ENCODE measurements around the gene USP17L19.
"Not testable (repeated sequence)": the region's sequence is repeated elsewhere in the genome, so short reads cannot be mapped to it uniquely, and the experiment has no call there.

Gene USP17L19, protein sequence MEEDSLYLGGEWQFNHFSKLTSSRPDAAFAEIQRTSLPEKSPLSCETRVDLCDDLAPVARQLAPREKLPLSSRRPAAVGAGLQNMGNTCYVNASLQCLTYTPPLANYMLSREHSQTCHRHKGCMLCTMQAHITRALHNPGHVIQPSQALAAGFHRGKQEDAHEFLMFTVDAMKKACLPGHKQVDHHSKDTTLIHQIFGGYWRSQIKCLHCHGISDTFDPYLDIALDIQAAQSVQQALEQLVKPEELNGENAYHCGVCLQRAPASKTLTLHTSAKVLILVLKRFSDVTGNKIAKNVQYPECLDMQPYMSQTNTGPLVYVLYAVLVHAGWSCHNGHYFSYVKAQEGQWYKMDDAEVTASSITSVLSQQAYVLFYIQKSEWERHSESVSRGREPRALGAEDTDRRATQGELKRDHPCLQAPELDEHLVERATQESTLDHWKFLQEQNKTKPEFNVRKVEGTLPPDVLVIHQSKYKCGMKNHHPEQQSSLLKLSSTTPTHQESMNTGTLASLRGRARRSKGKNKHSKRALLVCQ

DNA sequence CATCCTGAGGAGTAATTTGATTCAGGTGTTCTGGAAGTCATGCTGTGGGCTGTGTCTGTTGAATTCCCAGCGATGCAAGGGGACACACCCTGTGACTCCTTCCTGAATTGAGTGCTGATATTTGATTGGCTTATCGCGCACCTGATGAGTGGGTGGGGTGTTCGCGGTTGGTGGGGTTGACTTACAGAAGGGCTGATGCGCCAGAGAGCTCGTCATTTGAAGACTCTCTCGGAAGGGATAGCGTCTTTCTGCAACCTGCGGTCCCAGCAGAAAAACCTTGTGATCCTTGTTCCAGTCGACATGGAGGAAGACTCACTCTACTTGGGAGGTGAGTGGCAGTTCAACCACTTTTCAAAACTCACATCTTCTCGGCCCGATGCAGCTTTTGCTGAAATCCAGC is at the start of gene USP17L19:
Gene USP17L19 (plus strand): TSS at position 301 of the 400 bp plus-strand sequence. CDS start 0 bp downstream, at position 301.
- not testable (repeated sequence) for H3K9ac ChIP-seq (ENCODE audit: low read length in 5 of 5); H3K4me1 ChIP-seq (ENCODE audit: control insufficient read depth in 5 of 5, insufficient read depth in 5 of 5, low read length in 5 of 5); H3K9me3 ChIP-seq (ENCODE audit: control insufficient read depth in 5 of 5, low read length in 5 of 5); H3K36me3 ChIP-seq (ENCODE audit: control insufficient read depth in 5 of 5, insufficient read depth in 5 of 5, low read length in 5 of 5); H3K27me3 ChIP-seq (ENCODE audit: control insufficient read depth in 5 of 5, insufficient read depth in 4 of 5, low read length in 5 of 5); H3K4me3 ChIP-seq (ENCODE audit: low read depth in 1 of 5, low read length in 5 of 5); H3K27ac ChIP-seq (ENCODE audit: low read depth, low read length)

DNA sequence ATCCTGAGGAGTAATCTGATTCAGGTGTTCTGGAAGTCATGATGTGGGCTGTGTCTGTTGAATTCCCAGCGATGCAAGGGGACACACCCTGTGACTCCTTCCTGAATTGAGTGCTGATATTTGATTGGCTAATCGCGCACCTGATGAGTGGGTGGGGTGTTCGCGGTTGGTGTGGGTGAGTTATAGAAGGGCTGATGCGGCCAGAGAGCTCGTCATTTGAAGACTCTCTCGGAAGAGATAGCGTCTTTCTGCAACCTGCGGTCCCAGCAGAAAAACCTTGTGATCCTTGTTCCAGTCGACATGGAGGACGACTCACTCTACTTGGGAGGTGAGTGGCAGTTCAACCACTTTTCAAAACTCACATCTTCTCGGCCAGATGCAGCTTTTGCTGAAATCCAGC is 42.8 kb upstream of the USP17L19 start, which contains the start of gene USP17L10:
Gene USP17L10 (plus strand): TSS at position 301 of the 400 bp plus-strand sequence. CDS start 0 bp downstream, at position 301.
- H3K36me3 ChIP-seq (ENCODE audit: control insufficient read depth in 5 of 5, insufficient read depth in 5 of 5, low read length in 5 of 5); H3K27me3 ChIP-seq (ENCODE audit: control insufficient read depth in 5 of 5, insufficient read depth in 4 of 5, low read length in 5 of 5); H3K9ac ChIP-seq (ENCODE audit: low read length in 5 of 5); H3K9me3 ChIP-seq (ENCODE audit: control insufficient read depth in 5 of 5, low read length in 5 of 5); H3K4me1 ChIP-seq (ENCODE audit: control insufficient read depth in 5 of 5, insufficient read depth in 5 of 5, low read length in 5 of 5); H3K27ac ChIP-seq (ENCODE audit: low read depth, low read length); H3K4me3 ChIP-seq (ENCODE audit: low read depth in 1 of 5, low read length in 5 of 5): not testable (repeated sequence)

DNA sequence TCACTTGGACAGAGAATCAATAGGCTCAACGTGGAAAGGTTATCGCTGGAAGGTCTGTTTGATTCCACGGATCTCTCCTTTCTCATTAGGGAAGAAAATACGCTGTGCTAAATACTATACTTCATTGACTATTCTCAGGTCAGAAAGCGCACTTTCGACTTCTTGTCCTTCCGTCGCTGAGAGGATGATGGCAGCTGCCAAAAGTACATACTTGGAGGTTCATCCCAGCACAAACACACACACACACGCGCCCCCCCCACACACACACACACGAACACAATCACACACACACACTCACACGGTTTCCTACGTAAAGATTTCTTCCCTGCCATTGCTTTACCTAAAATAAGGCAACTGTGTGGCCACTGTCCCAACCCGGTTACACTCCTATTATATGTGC is 38.5 kb upstream of the USP17L19 start:
- not testable (repeated sequence) for H3K36me3 ChIP-seq (ENCODE audit: control insufficient read depth in 5 of 5, insufficient read depth in 5 of 5, low read length in 5 of 5); H3K4me1 ChIP-seq (ENCODE audit: control insufficient read depth in 5 of 5, insufficient read depth in 5 of 5, low read length in 5 of 5); H3K4me3 ChIP-seq (ENCODE audit: low read depth in 1 of 5, low read length in 5 of 5); H3K9me3 ChIP-seq (ENCODE audit: control insufficient read depth in 5 of 5, low read length in 5 of 5); H3K27ac ChIP-seq (ENCODE audit: low read depth, low read length); H3K9ac ChIP-seq (ENCODE audit: low read length in 5 of 5); H3K27me3 ChIP-seq (ENCODE audit: control insufficient read depth in 5 of 5, insufficient read depth in 4 of 5, low read length in 5 of 5)

DNA sequence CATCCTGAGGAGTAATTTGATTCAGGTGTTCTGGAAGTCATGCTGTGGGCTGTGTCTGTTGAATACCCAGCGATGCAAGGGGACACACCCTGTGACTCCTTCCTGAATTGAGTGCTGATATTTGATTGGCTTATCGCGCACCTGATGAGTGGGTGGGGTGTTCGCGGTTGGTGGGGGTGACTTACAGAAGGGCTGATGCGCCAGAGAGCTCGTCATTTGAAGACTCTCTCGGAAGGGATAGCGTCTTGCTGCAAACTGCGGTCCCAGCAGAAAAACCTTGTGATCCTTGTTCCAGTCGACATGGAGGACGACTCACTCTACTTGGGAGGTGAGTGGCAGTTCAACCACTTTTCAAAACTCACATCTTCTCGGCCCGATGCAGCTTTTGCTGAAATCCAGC is 38.1 kb upstream of the USP17L19 start, which contains the start of gene USP17L11:
Gene USP17L11 (plus strand): TSS at position 301 of the 400 bp plus-strand sequence. CDS start 0 bp downstream, at position 301.
- not testable (repeated sequence) for H3K4me1 ChIP-seq (ENCODE audit: control insufficient read depth in 5 of 5, insufficient read depth in 5 of 5, low read length in 5 of 5); H3K36me3 ChIP-seq (ENCODE audit: control insufficient read depth in 5 of 5, insufficient read depth in 5 of 5, low read length in 5 of 5); H3K27me3 ChIP-seq (ENCODE audit: control insufficient read depth in 5 of 5, insufficient read depth in 4 of 5, low read length in 5 of 5); H3K27ac ChIP-seq (ENCODE audit: low read depth, low read length); H3K4me3 ChIP-seq (ENCODE audit: low read depth in 1 of 5, low read length in 5 of 5); H3K9ac ChIP-seq (ENCODE audit: low read length in 5 of 5); H3K9me3 ChIP-seq (ENCODE audit: control insufficient read depth in 5 of 5, low read length in 5 of 5)

DNA sequence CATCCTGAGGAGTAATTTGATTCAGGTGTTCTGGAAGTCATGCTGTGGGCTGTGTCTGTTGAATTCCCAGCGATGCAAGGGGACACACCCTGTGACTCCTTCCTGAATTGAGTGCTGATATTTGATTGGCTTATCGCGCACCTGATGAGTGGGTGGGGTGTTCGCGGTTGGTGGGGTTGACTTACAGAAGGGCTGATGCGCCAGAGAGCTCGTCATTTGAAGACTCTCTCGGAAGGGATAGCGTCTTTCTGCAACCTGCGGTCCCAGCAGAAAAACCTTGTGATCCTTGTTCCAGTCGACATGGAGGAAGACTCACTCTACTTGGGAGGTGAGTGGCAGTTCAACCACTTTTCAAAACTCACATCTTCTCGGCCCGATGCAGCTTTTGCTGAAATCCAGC is 33.3 kb upstream of the USP17L19 start, which contains the start of gene USP17L12:
Gene USP17L12 (plus strand): TSS at position 301 of the 400 bp plus-strand sequence. CDS start 0 bp downstream, at position 301.
- not testable (repeated sequence) for H3K4me3 ChIP-seq (ENCODE audit: low read depth in 1 of 5, low read length in 5 of 5); H3K4me1 ChIP-seq (ENCODE audit: control insufficient read depth in 5 of 5, insufficient read depth in 5 of 5, low read length in 5 of 5); H3K27me3 ChIP-seq (ENCODE audit: control insufficient read depth in 5 of 5, insufficient read depth in 4 of 5, low read length in 5 of 5); H3K9ac ChIP-seq (ENCODE audit: low read length in 5 of 5); H3K27ac ChIP-seq (ENCODE audit: low read depth, low read length); H3K36me3 ChIP-seq (ENCODE audit: control insufficient read depth in 5 of 5, insufficient read depth in 5 of 5, low read length in 5 of 5); H3K9me3 ChIP-seq (ENCODE audit: control insufficient read depth in 5 of 5, low read length in 5 of 5)

DNA sequence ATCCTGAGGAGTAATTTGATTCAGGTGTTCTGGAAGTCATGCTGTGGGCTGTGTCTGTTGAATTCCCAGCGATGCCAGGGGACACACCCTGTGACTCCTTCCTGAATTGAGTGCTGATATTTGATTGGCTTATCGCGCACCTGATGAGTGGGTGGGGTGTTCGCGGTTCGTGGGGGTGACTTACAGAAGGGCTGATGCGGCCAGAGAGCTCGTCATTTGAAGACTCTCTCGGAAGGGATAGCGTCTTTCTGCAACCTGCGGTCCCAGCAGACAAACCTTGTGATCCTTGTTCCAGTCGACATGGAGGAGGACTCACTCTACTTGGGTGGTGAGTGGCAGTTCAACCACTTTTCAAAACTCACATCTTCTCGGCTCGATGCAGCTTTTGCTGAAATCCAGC is 28.6 kb upstream of the USP17L19 start, which contains the start of gene USP17L13:
Gene USP17L13 (plus strand): TSS at position 301 of the 400 bp plus-strand sequence. CDS start 0 bp downstream, at position 301.
- H3K9ac ChIP-seq (ENCODE audit: low read length in 5 of 5); H3K9me3 ChIP-seq (ENCODE audit: control insufficient read depth in 5 of 5, low read length in 5 of 5); H3K27me3 ChIP-seq (ENCODE audit: control insufficient read depth in 5 of 5, insufficient read depth in 4 of 5, low read length in 5 of 5); H3K27ac ChIP-seq (ENCODE audit: low read depth, low read length); H3K36me3 ChIP-seq (ENCODE audit: control insufficient read depth in 5 of 5, insufficient read depth in 5 of 5, low read length in 5 of 5); H3K4me3 ChIP-seq (ENCODE audit: low read depth in 1 of 5, low read length in 5 of 5); H3K4me1 ChIP-seq (ENCODE audit: control insufficient read depth in 5 of 5, insufficient read depth in 5 of 5, low read length in 5 of 5): not testable (repeated sequence)

DNA sequence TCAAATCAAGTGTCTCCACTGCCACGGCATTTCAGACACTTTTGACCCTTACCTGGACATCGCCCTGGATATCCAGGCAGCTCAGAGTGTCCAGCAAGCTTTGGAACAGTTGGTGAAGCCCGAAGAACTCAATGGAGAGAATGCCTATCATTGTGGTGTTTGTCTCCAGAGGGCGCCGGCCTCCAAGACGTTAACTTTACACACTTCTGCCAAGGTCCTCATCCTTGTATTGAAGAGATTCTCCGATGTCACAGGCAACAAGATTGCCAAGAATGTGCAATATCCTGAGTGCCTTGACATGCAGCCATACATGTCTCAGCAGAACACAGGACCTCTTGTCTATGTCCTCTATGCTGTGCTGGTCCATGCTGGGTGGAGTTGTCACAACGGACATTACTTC is 22.9 kb upstream of the USP17L19 start:
- H3K4me1 ChIP-seq (ENCODE audit: control insufficient read depth in 5 of 5, insufficient read depth in 5 of 5, low read length in 5 of 5); H3K9ac ChIP-seq (ENCODE audit: low read length in 5 of 5); H3K9me3 ChIP-seq (ENCODE audit: control insufficient read depth in 5 of 5, low read length in 5 of 5); H3K27ac ChIP-seq (ENCODE audit: low read depth, low read length); H3K27me3 ChIP-seq (ENCODE audit: control insufficient read depth in 5 of 5, insufficient read depth in 4 of 5, low read length in 5 of 5); H3K36me3 ChIP-seq (ENCODE audit: control insufficient read depth in 5 of 5, insufficient read depth in 5 of 5, low read length in 5 of 5); H3K4me3 ChIP-seq (ENCODE audit: low read depth in 1 of 5, low read length in 5 of 5): not testable (repeated sequence)

DNA sequence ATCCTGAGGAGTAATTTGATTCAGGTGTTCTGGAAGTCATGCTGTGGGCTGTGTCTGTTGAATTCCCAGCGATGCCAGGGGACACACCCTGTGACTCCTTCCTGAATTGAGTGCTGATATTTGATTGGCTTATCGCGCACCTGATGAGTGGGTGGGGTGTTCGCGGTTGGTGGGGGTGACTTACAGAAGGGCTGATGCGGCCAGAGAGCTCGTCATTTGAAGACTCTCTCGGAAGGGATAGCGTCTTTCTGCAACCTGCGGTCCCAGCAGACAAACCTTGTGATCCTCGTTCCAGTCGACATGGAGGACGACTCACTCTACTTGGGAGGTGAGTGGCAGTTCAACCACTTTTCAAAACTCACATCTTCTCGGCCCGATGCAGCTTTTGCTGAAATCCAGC is 19.1 kb upstream of the USP17L19 start, which contains the start of gene USP17L15:
Gene USP17L15 (plus strand): TSS at position 301 of the 400 bp plus-strand sequence. CDS start 0 bp downstream, at position 301.
- not testable (repeated sequence) for H3K27ac ChIP-seq (ENCODE audit: low read depth, low read length); H3K27me3 ChIP-seq (ENCODE audit: control insufficient read depth in 5 of 5, insufficient read depth in 4 of 5, low read length in 5 of 5); H3K36me3 ChIP-seq (ENCODE audit: control insufficient read depth in 5 of 5, insufficient read depth in 5 of 5, low read length in 5 of 5); H3K9me3 ChIP-seq (ENCODE audit: control insufficient read depth in 5 of 5, low read length in 5 of 5); H3K9ac ChIP-seq (ENCODE audit: low read length in 5 of 5); H3K4me3 ChIP-seq (ENCODE audit: low read depth in 1 of 5, low read length in 5 of 5); H3K4me1 ChIP-seq (ENCODE audit: control insufficient read depth in 5 of 5, insufficient read depth in 5 of 5, low read length in 5 of 5)

DNA sequence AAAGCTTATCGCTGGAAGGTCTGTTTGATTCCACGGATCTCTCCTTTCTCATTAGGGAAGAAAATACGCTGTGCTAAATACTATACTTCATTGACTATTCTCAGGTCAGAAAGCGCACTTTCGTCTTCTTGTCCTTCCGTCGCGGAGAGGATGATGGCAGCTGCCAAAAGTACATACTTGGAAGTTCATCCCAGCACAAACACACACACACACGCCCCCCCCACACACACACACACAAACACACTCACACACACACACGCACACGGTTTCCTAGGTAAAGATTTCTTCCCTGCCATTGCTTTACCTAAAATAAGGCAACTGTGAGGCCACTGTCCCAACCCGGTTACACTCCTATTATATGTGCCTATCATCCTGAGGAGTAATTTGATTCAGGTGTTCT is 14.7 kb upstream of the USP17L19 start:
- H3K36me3 ChIP-seq (ENCODE audit: control insufficient read depth in 5 of 5, insufficient read depth in 5 of 5, low read length in 5 of 5); H3K9ac ChIP-seq (ENCODE audit: low read length in 5 of 5); H3K27ac ChIP-seq (ENCODE audit: low read depth, low read length); H3K4me3 ChIP-seq (ENCODE audit: low read depth in 1 of 5, low read length in 5 of 5); H3K27me3 ChIP-seq (ENCODE audit: control insufficient read depth in 5 of 5, insufficient read depth in 4 of 5, low read length in 5 of 5); H3K4me1 ChIP-seq (ENCODE audit: control insufficient read depth in 5 of 5, insufficient read depth in 5 of 5, low read length in 5 of 5); H3K9me3 ChIP-seq (ENCODE audit: control insufficient read depth in 5 of 5, low read length in 5 of 5): not testable (repeated sequence)

DNA sequence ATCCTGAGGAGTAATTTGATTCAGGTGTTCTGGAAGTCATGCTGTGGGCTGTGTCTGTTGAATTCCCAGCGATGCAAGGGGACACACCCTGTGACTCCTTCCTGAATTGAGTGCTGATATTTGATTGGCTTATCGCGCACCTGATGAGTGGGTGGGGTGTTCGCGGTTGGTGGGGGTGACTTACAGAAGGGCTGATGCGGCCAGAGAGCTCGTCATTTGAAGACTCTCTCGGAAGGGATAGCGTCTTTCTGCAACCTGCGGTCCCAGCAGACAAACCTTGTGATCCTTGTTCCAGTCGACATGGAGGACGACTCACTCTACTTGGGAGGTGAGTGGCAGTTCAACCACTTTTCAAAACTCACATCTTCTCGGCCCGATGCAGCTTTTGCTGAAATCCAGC is 9.6 kb upstream of the USP17L19 start, which contains the start of gene USP17L17:
Gene USP17L17 (plus strand): TSS at position 301 of the 400 bp plus-strand sequence. CDS start 0 bp downstream, at position 301.
- not testable (repeated sequence) for H3K4me1 ChIP-seq (ENCODE audit: control insufficient read depth in 5 of 5, insufficient read depth in 5 of 5, low read length in 5 of 5); H3K27me3 ChIP-seq (ENCODE audit: control insufficient read depth in 5 of 5, insufficient read depth in 4 of 5, low read length in 5 of 5); H3K9me3 ChIP-seq (ENCODE audit: control insufficient read depth in 5 of 5, low read length in 5 of 5); H3K9ac ChIP-seq (ENCODE audit: low read length in 5 of 5); H3K27ac ChIP-seq (ENCODE audit: low read depth, low read length); H3K4me3 ChIP-seq (ENCODE audit: low read depth in 1 of 5, low read length in 5 of 5); H3K36me3 ChIP-seq (ENCODE audit: control insufficient read depth in 5 of 5, insufficient read depth in 5 of 5, low read length in 5 of 5)

All from subcutaneous abdominal adipose tissue (tissue), 5 donors.